HepG2 (cell line): ENCODE measurements around the gene SEMA5B. TPM values are rescaled to one million over a fixed set of nuclear protein-coding genes. Genes with fewer than 3 reads are reported as not detected.

Experiments used
- ARID3A ChIP-seq: IDR thresholded peaks from 2 replicates; pipeline ENCODE4 v1.6.1; 2012; ENCODE audit warnings: low read depth, low read length, improper control_type of control experiment
- BHLHE40 ChIP-seq: IDR thresholded peaks from 2 replicates; pipeline ENCODE4 v1.6.1; 2011; ENCODE audit warnings: low read length, improper control_type of control experiment
- CHD4 ChIP-seq: fragments of 200-600 bp; sonication (generic); IDR thresholded peaks from 2 replicates; pipeline ENCODE4 v1.7.0; 2017; ENCODE audit warnings: mild to moderate bottlenecking, low read length, borderline replicate concordance
- FOXK1 ChIP-seq: sonication (generic); formaldehyde crosslinking; IDR thresholded peaks from 2 replicates; pipeline ENCODE4 v1.4.0; 2020; ENCODE audit warnings: low read depth, missing genetic modification reagents, borderline replicate concordance
- ISL2 ChIP-seq: sonication (generic); formaldehyde crosslinking; IDR thresholded peaks from 2 replicates; pipeline ENCODE4 v1.5.0; 2020; ENCODE audit warnings: missing genetic modification reagents
- KLF6 ChIP-seq: IDR thresholded peaks from 2 replicates; pipeline ENCODE4 v1.8.0; 2016; ENCODE audit warnings: missing biosample characterization, missing genetic modification reagents
- MLLT10 ChIP-seq: sonication (generic); formaldehyde crosslinking; IDR thresholded peaks from 2 replicates; pipeline ENCODE4 v1.4.0; 2020; ENCODE audit warnings: missing genetic modification reagents
- NAIF1 ChIP-seq: sonication (generic); formaldehyde crosslinking; IDR thresholded peaks from 2 replicates; pipeline ENCODE4 v1.5.0; 2020; ENCODE audit warnings: mild to moderate bottlenecking, missing genetic modification reagents, borderline replicate concordance
- PATZ1 ChIP-seq: sonication (generic); formaldehyde crosslinking; IDR thresholded peaks from 2 replicates; pipeline ENCODE4 v1.4.0; 2020; ENCODE audit warnings: missing genetic modification reagents
- SOX5 ChIP-seq: IDR thresholded peaks from 2 replicates; pipeline ENCODE4 v1.6.1; 2016; ENCODE audit warnings: borderline replicate concordance
- ZNF24 ChIP-seq: fragments of 450-650 bp; IDR thresholded peaks from 2 replicates; pipeline ENCODE4 v1.6.1; 2017; ENCODE audit warnings: antibody characterized with exemption, mild to moderate bottlenecking
- ZNF468 ChIP-seq: sonication (generic); formaldehyde crosslinking; IDR thresholded peaks from 2 replicates; pipeline ENCODE4 v1.8.0; 2022; ENCODE audit warnings: mild to moderate bottlenecking, moderate library complexity, missing genetic modification reagents
- ZNF570 ChIP-seq: sonication (generic); formaldehyde crosslinking; IDR thresholded peaks from 2 replicates; pipeline ENCODE4 v1.4.0; 2020; ENCODE audit warnings: mild to moderate bottlenecking, missing genetic modification reagents, borderline replicate concordance
- ZNF609 ChIP-seq: sonication (generic); formaldehyde crosslinking; IDR thresholded peaks from 2 replicates; pipeline ENCODE4 v1.4.0; 2020; ENCODE audit warnings: mild to moderate bottlenecking, missing genetic modification reagents, borderline replicate concordance
- ZNF629 ChIP-seq: sonication (generic); formaldehyde crosslinking; conservative IDR thresholded peaks from 2 replicates; pipeline ENCODE4 v1.5.0; 2020; ENCODE audit warnings: missing genetic modification reagents
- ZNF724P ChIP-seq: sonication (generic); formaldehyde crosslinking; IDR thresholded peaks from 2 replicates; pipeline ENCODE4 v1.8.0; 2022; ENCODE audit warnings: missing genetic modification reagents, borderline replicate concordance
- ZNF746 ChIP-seq: sonication (generic); formaldehyde crosslinking; IDR thresholded peaks from 2 replicates; pipeline ENCODE4 v1.8.0; 2022; ENCODE audit warnings: mild to moderate bottlenecking, missing genetic modification reagents
- polyA plus RNA-seq, 8 experiments: library from polyadenylated mRNA; depleted of rRNA in 3 of 8; stranded (reverse) in 7 of 8; unstranded in 1 of 8; fragments of >200 nt; fragmentation: Illumina TruSeq in 4 of 8; extraction: Trizol in 4 of 8; gene quantifications; 2 replicates each; pipeline versions ENCODE4 v1.2.1 to v1.2.3, GENCODE V29; 2011 to 2016; ENCODE audit warnings: low read depth in 4 of 8, missing spikeins in 1 of 8, mixed read lengths in 1 of 8; ENCODE audit not compliant: insufficient read depth in 1 of 8
- total RNA-seq, 5 experiments: library from RNA; depleted of rRNA; stranded (reverse); fragments of >200 nt; fragmentation: Illumina TruSeq; extraction: Trizol; gene quantifications; 2 replicates each; pipeline ENCODE4 v1.2.3, GENCODE V29; 2016; ENCODE audit warnings: low read depth in 1 of 5
- TF ChIP-seq, protein P1 (sequence below): IDR thresholded peaks from 2 replicates; pipeline ENCODE4 v1.6.1; 2016; ENCODE audit warnings: mild to moderate bottlenecking, missing biosample characterization, missing genetic modification reagents

The SEMA5B gene
- total and polyA plus RNA-seq, 2 of the 13 experiments (the other 11 are each of a cell fraction or from before 2014, with no cell fraction given) = not detected

DNA sequence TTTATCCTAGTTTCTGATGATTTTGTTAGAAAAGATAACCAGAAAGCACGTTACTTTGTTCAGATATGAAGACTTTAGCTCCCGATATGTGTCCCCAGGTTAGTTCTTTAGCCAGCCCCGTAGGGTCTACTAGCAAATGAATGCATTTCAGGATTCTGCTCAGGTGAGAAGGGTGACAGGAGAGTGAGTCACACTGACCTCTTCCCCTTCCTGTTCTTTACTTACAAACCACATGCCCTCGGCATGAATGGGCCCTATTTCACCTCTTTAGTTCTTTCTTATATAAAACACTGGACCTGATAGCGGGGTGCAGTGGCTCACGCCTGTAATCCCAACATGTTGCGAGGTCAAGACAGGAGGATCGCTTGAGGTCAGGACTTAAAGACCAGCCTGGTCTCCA lies 134.3 kb downstream of the SEMA5B start (continued):
- TF ChIP-seq ZNF609 (CRISPR knock-in tag) = no peak
- no peak for TF ChIP-seq KLF6
- TF ChIP-seq BHLHE40 = no peak
- no peak for TF ChIP-seq ZNF746 (CRISPR knock-in tag)
- TF ChIP-seq, protein P1, sequence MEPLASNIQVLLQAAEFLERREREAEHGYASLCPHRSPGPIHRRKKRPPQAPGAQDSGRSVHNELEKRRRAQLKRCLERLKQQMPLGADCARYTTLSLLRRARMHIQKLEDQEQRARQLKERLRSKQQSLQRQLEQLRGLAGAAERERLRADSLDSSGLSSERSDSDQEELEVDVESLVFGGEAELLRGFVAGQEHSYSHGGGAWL (CRISPR knock-in tag) = no peak
- TF ChIP-seq ZNF468 (CRISPR knock-in tag) = no peak
- 0 out of 2 replicates have a peak, but pooled peaks have one; percentile 20 for TF ChIP-seq SOX5 (CRISPR knock-in tag)
- no peak for TF ChIP-seq CHD4
- TF ChIP-seq NAIF1 (CRISPR knock-in tag) = 0 out of 2 replicates have a peak, but pooled peaks have one; percentile 32
- no peak for TF ChIP-seq ISL2 (CRISPR knock-in tag)
- TF ChIP-seq PATZ1 (CRISPR knock-in tag) = no peak
- no peak for TF ChIP-seq ZNF24
- 0 out of 2 replicates have a peak, but pooled peaks have one; percentile 6 for TF ChIP-seq ARID3A
- no peak for TF ChIP-seq FOXK1 (CRISPR knock-in tag)
- TF ChIP-seq ZNF570 (CRISPR knock-in tag) = no peak
- no peak for TF ChIP-seq MLLT10 (CRISPR knock-in tag)
- TF ChIP-seq ZNF724P (CRISPR knock-in tag) = no peak
- peak; percentile 62 for TF ChIP-seq ZNF629 (CRISPR knock-in tag)
